Embryonic facial prominence (tissue), 1 donor: ENCODE results near the gene MAGEC1.
"Not testable (repeated sequence)": the region's sequence is repeated elsewhere in the genome, so short reads cannot be mapped to it uniquely, and the experiment has no call there.

Source experiments
- DNase-seq: peaks from one replicate; pipeline ENCODE4 v3.0.0-alpha.2; 2016; ENCODE audit errors: extremely low spot score

Gene MAGEC1, protein sequence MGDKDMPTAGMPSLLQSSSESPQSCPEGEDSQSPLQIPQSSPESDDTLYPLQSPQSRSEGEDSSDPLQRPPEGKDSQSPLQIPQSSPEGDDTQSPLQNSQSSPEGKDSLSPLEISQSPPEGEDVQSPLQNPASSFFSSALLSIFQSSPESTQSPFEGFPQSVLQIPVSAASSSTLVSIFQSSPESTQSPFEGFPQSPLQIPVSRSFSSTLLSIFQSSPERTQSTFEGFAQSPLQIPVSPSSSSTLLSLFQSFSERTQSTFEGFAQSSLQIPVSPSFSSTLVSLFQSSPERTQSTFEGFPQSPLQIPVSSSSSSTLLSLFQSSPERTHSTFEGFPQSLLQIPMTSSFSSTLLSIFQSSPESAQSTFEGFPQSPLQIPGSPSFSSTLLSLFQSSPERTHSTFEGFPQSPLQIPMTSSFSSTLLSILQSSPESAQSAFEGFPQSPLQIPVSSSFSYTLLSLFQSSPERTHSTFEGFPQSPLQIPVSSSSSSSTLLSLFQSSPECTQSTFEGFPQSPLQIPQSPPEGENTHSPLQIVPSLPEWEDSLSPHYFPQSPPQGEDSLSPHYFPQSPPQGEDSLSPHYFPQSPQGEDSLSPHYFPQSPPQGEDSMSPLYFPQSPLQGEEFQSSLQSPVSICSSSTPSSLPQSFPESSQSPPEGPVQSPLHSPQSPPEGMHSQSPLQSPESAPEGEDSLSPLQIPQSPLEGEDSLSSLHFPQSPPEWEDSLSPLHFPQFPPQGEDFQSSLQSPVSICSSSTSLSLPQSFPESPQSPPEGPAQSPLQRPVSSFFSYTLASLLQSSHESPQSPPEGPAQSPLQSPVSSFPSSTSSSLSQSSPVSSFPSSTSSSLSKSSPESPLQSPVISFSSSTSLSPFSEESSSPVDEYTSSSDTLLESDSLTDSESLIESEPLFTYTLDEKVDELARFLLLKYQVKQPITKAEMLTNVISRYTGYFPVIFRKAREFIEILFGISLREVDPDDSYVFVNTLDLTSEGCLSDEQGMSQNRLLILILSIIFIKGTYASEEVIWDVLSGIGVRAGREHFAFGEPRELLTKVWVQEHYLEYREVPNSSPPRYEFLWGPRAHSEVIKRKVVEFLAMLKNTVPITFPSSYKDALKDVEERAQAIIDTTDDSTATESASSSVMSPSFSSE

DNA sequence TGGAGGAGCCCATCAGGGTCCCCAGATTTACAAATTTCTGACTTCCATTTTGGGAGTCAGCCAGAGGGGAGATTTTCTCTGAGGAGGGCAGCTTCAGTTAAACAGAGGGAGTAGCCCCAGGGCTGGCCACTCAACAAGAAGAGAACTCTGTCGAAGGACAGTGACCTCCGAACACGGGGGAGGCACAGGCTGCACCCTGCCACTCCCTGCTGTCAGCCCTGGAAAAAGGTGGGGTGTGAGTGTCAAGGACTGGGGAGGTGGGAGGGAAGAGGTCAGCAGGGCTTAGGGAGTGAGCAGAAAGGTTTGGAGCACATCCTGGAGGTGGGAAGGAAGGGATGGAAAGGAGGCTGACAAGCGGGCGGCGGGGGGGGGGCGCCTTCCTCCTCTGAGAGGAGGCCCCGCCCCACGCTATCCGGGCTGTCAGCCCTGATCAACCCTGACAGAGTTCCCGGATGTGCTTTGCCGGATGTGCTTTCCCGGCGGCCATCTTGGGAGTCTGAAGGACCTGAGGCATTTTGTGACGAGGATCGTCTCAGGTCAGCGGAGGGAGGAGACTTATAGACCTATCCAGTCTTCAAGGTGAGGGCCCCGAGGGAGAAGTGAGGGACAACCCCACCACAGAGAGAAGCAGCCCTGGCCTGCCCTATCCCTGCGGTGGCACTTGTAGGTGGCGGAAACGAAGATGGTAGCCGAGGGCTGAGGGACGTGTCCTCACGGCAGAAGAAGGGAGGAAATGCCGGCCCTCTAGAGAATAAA is at the start of gene MAGEC1:
Gene MAGEC1 (plus strand): TSS at position 495 of the 756 bp plus-strand sequence. CDS start 1,179 bp downstream, outside the sequence.
- DNase-seq, result no peak

DNA sequence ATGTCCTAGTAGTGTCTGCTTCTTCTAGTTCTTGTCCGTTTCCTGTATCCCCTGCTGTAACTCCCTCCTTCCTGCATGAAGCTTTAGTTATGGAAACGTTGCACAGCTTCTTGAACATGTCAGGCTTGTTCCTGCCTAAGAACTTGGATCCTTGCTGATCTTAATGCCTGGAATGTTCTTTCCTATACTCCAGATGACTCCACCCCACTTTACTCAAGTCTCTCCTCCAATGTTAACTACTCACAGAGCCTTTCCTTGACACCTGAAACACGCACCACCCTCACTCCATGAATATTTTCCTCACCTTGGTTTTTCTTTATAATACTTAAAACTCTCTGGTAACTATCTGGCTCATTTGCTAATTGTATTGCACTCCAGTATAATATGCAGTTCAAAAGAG is 46.2 kb upstream of the MAGEC1 start:
- no peak for DNase-seq

DNA sequence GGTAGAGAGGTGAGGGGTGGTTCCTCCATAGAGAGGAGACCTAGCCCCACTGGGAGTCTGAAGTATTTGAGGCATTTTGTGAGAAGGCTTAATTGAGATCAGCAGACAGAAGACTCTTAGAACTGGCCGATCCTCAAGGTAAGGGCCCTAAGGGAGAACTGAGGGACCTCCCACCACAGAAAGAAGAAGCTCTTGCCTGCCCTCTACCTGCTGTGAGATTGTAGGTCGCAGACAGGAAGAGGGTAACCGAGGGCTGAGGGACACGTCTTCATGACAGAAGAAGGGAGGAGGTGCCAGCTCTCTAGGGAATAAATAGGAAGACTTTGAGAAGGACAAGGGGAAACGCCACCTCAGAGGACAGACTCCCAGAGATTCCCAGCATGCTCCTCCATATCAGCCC is 24.1 kb upstream of the MAGEC1 start:
- DNase-seq, result no peak

DNA sequence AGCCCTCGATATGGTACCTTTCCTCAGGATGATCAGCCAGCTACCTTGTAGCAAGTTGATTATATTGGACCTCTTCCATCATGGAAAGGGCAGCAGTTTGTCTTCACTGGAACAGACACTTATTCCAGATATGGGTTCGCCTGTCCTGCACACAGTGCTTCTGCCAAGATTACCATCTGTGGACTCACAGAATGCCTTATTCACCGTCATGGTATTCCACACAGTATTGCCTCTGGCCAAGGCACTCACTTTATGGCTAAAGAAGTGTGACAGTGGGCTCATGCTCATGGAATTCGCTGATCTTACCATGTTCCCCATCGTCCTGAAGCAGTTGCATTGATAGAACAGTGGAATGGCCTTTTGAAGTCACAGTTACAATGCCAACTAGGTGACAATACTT is 14.9 kb upstream of the MAGEC1 start:
- DNase-seq, result not testable (repeated sequence)

DNA sequence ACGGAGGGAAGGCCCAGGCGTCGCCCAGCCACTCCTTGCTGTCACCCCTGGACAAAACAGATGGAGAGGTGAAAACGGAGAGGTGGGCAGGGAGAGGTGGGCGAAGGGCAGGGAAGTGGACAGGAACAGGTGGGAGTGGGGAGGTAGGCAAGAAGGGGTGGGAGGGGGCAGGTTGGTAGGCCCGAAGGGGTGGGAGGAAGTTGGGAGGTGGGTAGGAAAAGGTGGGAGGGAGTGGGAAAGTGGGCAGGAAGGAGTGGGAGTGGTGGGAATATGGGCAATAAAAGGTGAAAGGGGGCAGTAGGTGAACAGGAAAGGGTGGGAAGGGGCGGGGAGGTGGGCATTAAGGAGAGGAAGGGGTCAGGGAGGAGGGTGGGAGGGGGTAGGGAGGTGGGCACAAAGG is 9.0 kb upstream of the MAGEC1 start:
- no peak for DNase-seq

DNA sequence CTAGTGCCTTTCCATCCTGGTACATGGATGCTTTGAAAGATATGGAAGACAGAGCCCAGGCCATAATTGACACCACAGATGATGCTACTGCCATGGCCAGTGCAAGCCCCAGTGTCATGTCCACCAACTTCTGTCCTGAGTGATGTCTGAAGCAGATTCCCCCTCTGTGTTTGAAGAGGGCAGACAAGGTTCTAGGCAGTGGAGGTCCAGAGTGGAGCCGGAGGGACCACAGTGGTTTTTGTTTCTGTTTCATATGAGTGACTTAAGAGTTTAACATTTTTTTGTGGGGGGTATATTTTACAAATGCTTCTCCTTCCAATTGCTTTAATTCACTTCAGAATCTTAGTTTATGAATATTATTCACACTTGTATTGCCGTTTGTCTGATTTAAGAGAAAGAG is 6.0 kb upstream of the MAGEC1 start:
- no peak for DNase-seq

DNA sequence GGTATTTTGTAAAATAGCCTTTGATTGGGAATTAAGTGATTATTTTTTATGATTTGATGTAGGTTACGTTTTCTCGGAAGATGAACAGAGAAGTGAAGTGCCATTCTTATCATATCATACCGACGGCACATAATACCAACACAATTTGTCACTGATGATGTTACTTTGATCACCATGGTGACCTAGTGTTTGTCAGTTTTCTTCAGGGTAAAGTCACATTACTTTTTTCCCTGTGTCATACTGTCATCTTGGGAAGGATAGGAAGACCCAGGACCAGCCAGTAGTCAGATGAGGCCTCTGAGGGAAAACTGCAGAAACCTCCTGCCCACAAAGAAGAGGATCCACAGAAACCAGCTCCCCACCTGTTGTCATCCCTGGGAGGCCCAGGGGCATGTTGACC is 1.3 kb upstream of the MAGEC1 start:
- DNase-seq, result no peak

DNA sequence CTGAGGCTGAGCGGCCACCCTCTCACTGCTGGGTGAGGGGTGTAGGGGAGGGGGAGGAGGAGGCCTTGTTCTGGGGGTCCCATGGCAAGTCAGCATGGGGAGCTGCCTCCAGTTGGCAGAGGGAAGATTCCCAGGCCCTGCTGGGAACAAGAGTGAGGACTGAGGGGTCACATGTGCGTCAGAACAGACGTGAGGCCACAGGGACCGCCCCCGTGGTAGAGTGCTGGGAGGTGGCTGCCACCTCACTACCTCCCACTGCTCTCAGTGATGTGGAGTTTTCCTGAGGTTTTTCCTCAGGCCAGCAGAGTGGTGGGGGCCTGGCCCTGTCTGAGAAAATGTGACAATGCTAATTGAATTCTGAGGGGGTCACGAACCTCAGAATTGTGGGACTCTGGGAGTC is 568 bp downstream of the MAGEC1 start:
- DNase-seq, result no peak

DNA sequence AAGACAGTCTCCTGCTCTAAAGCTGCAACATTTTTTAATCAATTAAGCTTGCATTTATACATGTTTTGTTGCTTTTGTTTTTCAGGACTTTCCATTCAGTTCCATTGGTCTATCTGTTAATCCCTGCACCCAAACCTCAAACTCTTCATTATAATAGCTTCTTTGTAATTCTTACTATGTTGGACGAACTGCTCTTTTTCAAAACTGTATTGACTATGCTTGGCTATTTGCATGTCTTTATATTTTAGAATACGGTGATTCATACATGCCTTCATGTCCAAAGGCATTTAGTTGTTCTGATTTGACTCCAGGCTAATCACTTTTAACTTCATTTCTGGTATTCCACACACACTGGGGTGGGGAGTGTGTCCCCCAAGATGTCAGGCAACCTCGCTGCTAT is 14.1 kb downstream of the MAGEC1 start:
- no peak for DNase-seq

DNA sequence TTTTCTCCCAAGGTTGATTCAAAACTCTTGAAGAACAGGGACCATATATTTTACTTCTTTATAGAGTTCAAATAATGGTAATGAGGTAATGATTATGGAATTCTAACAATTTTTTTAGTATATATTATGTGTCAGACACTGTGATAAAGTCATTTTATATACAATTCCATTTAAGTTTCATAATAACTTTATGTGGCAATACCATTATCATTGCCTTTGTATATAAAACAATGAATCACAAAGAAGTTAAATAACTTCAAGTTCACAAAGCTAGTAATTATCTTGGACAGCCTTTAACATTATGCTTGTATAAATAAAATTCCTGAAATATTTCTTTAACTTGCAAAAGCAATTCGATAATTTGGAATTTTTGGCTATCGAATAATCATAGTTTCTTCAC is 20.6 kb downstream of the MAGEC1 start:
- DNase-seq, result no peak

DNA sequence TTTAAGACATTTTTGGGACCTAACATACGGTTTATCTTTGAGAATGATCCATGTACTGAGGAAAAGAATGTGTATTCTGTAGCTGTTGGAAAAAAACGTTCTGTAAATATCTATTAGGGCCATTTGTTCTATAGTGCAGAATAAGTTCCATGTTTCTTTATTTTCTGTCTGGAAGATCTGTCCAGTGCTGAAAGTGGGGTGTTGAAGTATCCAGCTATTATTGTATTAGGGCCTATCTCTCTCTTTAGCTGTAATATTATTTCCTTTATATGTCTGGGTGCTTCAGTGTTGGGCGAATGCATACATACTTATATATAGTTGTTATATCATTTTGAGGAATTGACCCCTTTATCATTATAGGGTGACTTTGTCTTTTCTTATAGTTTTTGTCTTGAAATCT is 24.7 kb downstream of the MAGEC1 start:
- DNase-seq, result no peak

DNA sequence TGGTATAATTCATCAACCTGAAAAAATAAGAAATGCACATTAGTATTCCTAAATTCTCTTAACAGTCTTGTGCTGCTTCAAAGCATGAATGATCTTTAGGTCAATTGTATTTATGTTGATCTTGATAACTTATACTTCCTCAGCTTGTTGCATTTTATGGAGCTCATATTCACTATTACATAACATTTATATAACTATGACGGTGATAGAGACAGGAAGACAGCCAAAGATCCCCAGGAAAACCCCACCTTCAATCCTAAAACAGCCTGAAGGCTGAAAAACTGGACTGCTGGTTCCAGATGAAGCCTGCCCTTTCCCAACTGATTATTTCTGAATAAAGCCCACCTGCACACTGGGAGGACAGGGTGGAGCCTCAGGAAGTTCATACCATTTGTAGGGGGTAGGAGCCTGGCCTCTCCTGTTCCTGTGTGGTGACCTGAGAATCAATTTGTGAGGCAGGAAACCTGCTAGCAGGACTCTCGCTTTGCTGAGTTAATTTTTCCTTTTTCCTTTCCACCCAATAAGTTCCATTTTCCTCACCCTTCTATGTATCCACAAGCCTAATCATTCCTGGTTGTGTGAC is 30.5 kb downstream of the MAGEC1 start:
- no peak for DNase-seq

DNA sequence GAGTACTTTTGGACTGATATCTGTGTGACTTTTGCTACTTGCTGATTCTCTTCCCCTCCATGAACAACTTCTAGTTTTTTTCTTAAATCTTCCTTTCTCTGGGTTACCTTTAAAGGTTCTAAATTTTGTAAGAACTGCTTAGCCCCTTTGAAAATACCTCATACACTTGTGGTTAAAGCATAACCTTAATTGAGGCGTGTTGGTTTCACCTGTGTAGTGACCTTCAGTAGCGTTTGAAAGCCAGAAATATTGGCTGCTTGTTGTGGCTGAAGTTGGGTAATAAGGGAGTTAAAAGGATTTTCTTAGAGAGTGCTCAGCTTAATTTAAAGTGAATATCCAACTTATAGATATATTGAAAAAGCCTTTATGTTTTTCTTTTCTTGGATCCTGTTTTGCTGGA is 32.0 kb downstream of the MAGEC1 start:
- no peak for DNase-seq

DNA sequence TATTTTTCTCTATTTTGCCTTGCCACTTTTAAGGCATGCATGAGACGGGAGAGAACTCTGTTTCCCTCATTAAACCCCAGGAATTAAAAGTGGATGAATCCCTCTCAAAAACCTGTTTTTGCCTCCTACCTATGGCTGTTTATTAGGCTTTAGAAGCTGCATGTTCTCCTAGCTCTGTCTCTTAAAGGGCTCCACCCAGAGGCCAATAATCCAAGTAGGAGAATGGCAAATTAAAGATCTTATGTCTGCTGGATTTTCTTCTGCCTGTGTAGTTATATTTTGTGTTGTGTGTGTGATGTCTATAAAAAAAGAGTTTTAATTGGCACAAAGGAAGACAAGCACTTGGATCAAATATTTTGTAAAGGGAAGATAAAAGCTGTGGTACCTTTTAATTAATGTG is 32.4 kb downstream of the MAGEC1 start:
- DNase-seq, result no peak

DNA sequence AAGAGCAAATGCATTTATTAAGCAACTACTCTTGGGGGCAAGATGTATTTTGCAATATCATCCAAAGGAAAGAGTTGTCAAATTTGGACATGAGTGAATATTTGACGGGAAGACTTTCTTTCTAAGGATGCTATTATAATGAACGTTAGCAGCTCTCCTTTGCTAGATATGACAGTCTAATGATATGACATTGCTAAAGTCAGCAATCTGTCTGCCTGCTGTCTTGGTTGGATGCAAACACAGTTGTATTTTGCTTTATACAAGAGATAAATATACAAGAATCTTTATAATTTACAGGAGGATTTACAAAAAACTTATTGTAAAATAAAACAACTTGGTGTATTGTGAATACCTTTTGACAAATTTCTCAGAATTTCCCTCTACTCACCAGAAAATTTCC is 37.5 kb downstream of the MAGEC1 start:
- DNase-seq, result no peak

DNA sequence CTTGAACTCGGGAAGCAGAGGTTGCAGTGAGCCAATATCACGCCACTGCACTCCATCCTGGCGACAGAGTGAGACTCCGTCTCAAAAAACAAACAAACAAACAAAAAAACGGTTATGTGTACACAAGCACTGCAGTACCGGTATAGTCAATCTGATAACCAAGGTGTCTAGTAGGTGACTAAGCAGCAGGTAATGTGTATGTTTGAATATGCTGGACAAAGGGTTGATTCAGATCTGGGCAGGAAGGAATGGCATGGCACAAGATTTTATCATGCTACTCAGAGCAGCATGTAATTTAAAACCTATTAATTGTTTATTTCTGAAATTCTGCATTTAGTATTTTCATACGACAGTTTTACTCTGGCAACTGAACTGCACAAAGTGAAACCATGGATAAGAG is 41.7 kb downstream of the MAGEC1 start:
- DNase-seq, result no peak

DNA sequence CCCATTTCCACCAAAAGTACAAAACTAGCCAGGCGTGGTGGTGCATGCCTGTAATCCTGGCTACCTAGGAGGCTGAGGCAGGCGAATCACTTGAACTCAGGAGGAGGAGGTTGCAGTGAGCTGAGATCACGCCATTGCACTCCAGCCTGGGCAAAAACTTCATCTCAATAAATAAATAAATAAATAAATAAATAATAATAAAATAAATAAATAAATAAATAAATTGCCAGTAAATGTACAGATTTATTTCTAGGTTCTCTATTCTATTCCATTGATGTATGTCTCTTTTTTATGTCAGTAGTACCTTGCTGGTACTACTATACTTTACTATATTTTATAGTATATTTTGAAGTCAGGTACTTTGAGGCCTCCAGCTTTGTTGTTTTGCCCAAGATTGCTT is 43.7 kb downstream of the MAGEC1 start:
- DNase-seq, result no peak

DNA sequence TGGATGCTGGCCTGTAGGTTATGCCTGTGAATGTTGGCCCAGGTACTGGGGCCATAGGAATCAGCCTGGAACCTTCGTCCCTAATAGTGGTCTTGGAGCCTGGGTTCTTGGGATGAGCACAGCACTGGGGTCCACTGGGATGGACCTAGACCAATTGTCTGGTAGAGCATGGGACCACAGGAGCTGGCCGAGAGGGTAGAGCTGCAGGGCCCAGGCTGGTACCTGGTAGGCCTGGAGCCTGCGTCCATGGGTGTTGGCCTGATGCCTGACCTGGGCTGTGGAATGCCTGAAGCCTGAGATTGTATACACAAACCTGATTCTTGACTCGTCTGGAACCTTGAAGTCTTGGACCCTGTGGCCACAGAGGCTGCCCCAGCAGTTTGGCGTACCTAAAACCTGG is 48.9 kb downstream of the MAGEC1 start:
- no peak for DNase-seq

DNA sequence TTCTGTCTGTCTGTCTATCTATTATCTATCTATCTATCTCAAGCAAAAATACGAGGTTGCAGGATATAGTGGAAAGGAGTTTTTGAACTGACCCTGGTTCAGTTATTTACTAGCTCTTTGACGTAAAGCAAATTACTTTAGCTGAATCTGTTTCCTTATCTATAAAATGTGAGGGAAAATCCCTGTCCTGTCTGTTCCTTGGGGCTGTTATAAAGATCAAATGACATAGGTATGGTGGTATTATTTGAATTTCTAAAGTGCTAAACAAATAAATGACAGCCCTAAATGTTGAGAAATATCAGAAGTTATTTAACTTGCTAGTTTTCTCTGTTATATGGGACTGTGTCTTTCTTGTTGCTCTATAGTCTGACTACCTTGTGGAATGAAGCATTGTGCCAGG is 55.0 kb downstream of the MAGEC1 start:
- DNase-seq, result no peak
